H1 (cell line): Measurements from ENCODE around the gene SLC17A1. TPM values are rescaled to one million over a fixed set of nuclear protein-coding genes. Genes with fewer than 3 reads are reported as not detected.

Experiments used
- CTCF ChIA-PET: fragments of 300-600 bp; sonication (Branson Sonifier 250); formaldehyde crosslinking; loops from one replicate; lab custom pipeline; 2021; ENCODE audit not compliant: partially characterized antibody; lab: Charles Lee
- POLR2A ChIA-PET: fragments of 300-600 bp; sonication (Branson Sonifier 250); formaldehyde crosslinking; loops from one replicate; lab custom pipeline; 2021; ENCODE audit warnings: inconsistent platforms; ENCODE audit not compliant: partially characterized antibody; lab: Charles Lee
- DNase-seq, 2 experiments: peaks; one replicate each; pipeline versions ENCODE4 v3.0.0 to v3.0.0-alpha.2; 2010 to 2022; ENCODE audit warnings: low spot score in 2 of 2, low read depth in 1 of 2, mixed read lengths in 1 of 2
- FAIRE-seq: peaks from 2 replicates; lab custom pipeline; 2011; peaks lifted over from hg19 to GRCh38; lab: Jason Lieb, UNC
- H2AFZ ChIP-seq: 2 replicates; pipeline ENCODE4 v1.8.1; 2012; ENCODE audit warnings: low read length, inconsistent platforms
- H2AK5ac ChIP-seq: 2 replicates; pipeline ENCODE4 v1.6.1; 2013; ENCODE audit warnings: low read depth, low read length
- H2BK120ac ChIP-seq: replicated peaks from 2 replicates; pipeline ENCODE3; 2013; ENCODE audit warnings: low read depth, low read length, inconsistent platforms
- H2BK12ac ChIP-seq: 2 replicates; pipeline ENCODE4 v1.6.1; 2013; ENCODE audit warnings: low read depth, low read length
- H2BK15ac ChIP-seq: 2 replicates; pipeline ENCODE4 v1.6.1; 2013; ENCODE audit warnings: low read length
- H2BK20ac ChIP-seq: 2 replicates; pipeline ENCODE4 v1.6.1; 2013; ENCODE audit warnings: low read length
- H2BK5ac ChIP-seq: 2 replicates; pipeline ENCODE4 v1.6.1; 2013; ENCODE audit warnings: low read depth, low read length
- H3K14ac ChIP-seq: 2 replicates; pipeline ENCODE4 v1.6.1; 2013; ENCODE audit warnings: inconsistent platforms; ENCODE audit not compliant: insufficient read length
- H3K18ac ChIP-seq: 2 replicates; pipeline ENCODE4 v1.6.1; 2013; ENCODE audit warnings: low read length; ENCODE audit errors: extremely low read depth
- H3K23ac ChIP-seq: 2 replicates; pipeline ENCODE4 v1.6.1; 2013; ENCODE audit warnings: inconsistent platforms; ENCODE audit not compliant: insufficient read length
- H3K23me2 ChIP-seq: 2 replicates; pipeline ENCODE4 v1.6.1; 2013; ENCODE audit warnings: low read depth, low read length
- H3K27ac ChIP-seq: 2 replicates; pipeline ENCODE4 v1.6.1; 2011; ENCODE audit warnings: low read depth, low read length, inconsistent platforms
- H3K27me3 ChIP-seq, 4 experiments: replicated peaks in 1 of 4; 1 replicate in 1 of 4; 2 replicates in 3 of 4; pipeline versions ENCODE4 v1.6.1 to v1.8.1; 2011 to 2013; ENCODE audit warnings: low read length in 3 of 4, mild to moderate bottlenecking in 3 of 4, inconsistent platforms in 2 of 4, mixed read lengths in 2 of 4, moderate library complexity in 1 of 4; ENCODE audit not compliant: control insufficient read depth in 3 of 4, insufficient read depth in 3 of 4; ENCODE audit errors: extremely low read depth in 1 of 4
- H3K36me3 ChIP-seq, 4 experiments: 2 replicates each; pipeline versions ENCODE4 v1.6.1 to v1.8.1; 2011 to 2013; ENCODE audit warnings: mild to moderate bottlenecking in 4 of 4, low read length in 3 of 4, moderate library complexity in 2 of 4, control low read depth in 1 of 4, inconsistent platforms in 1 of 4; ENCODE audit not compliant: insufficient read depth in 4 of 4, control insufficient read depth in 2 of 4
- H3K4ac ChIP-seq: replicated peaks from 2 replicates; pipeline ENCODE3; 2013; ENCODE audit warnings: low read length, low read depth, mixed read lengths, inconsistent platforms; ENCODE audit not compliant: insufficient read length
- H3K4me1 ChIP-seq, 4 experiments: replicated peaks in 1 of 4; 1 replicate in 1 of 4; 2 replicates in 3 of 4; pipeline versions ENCODE4 v1.6.1 to v1.8.1; 2011 to 2013; ENCODE audit warnings: low read length in 3 of 4, inconsistent platforms in 2 of 4, mixed read lengths in 1 of 4; ENCODE audit not compliant: insufficient read depth in 4 of 4, control insufficient read depth in 3 of 4
- H3K4me2 ChIP-seq, 2 experiments: 2 replicates each; pipeline versions ENCODE4 v1.6.1 to v1.8.1; 2011 to 2013; ENCODE audit warnings: low read depth in 2 of 2, low read length in 2 of 2, control low read depth in 1 of 2, inconsistent platforms in 1 of 2, mild to moderate bottlenecking in 1 of 2; ENCODE audit not compliant: insufficient read depth in 1 of 2
- H3K4me3 ChIP-seq, 4 experiments: fragments of 200-600, 300-600 bp in 1 of 4; sonication (generic), shearing (Covaris generic), sonication (Bioruptor Twin) in 1 of 4; 2 replicates each; pipeline versions ENCODE4 v1.5.1 to v1.8.1; 2011 to 2016; ENCODE audit warnings: low read length in 4 of 4, low read depth in 3 of 4, control low read depth in 2 of 4, inconsistent platforms in 2 of 4, mild to moderate bottlenecking in 2 of 4, mixed read lengths in 1 of 4, moderate library complexity in 1 of 4; ENCODE audit not compliant: insufficient read depth in 2 of 4; ENCODE audit errors: extremely low read depth in 1 of 4
- H3K56ac ChIP-seq: replicated peaks from 2 replicates; pipeline ENCODE3; 2013; ENCODE audit warnings: low read depth, mild to moderate bottlenecking, mixed read lengths, low read length, inconsistent platforms; ENCODE audit not compliant: insufficient read length
- H3K79me1 ChIP-seq: 2 replicates; pipeline ENCODE4 v1.6.1; 2013; ENCODE audit warnings: low read depth, low read length, control low read depth
- H3K79me2 ChIP-seq, 2 experiments: 2 replicates each; pipeline versions ENCODE4 v1.6.1 to v1.8.1; 2012 to 2013; ENCODE audit warnings: low read length in 2 of 2, mild to moderate bottlenecking in 2 of 2, inconsistent platforms in 1 of 2; ENCODE audit not compliant: insufficient read depth in 2 of 2, control insufficient read depth in 1 of 2
- H3K9ac ChIP-seq, 4 experiments: replicated peaks in 1 of 4; 1 replicate in 1 of 4; 2 replicates in 3 of 4; pipeline versions ENCODE4 v1.6.1 to v1.8.1; 2011 to 2013; ENCODE audit warnings: low read depth in 3 of 4, low read length in 3 of 4, control low read depth in 2 of 4, mild to moderate bottlenecking in 2 of 4, moderate library complexity in 2 of 4, inconsistent platforms in 1 of 4; ENCODE audit errors: extremely low read depth in 1 of 4
- H3K9me3 ChIP-seq, 2 experiments: 2 replicates each; pipeline versions ENCODE4 v1.6.1 to v1.8.1; 2012 to 2013; ENCODE audit warnings: mild to moderate bottlenecking in 2 of 2, moderate library complexity in 2 of 2, control low read depth in 1 of 2, inconsistent platforms in 1 of 2, low read depth in 1 of 2, low read length in 1 of 2, mixed read lengths in 1 of 2; ENCODE audit not compliant: insufficient read depth in 2 of 2
- H4K20me1 ChIP-seq, 2 experiments: replicated peaks in 1 of 2; 2 replicates each; pipeline versions ENCODE3 to v1.8.1; 2011 to 2013; ENCODE audit warnings: inconsistent platforms in 2 of 2, low read length in 2 of 2, mild to moderate bottlenecking in 1 of 2; ENCODE audit not compliant: insufficient read depth in 2 of 2, control insufficient read depth in 1 of 2
- H4K5ac ChIP-seq: 2 replicates; pipeline ENCODE4 v1.6.1; 2013; ENCODE audit warnings: low read length, low read depth, mixed read lengths, inconsistent platforms; ENCODE audit not compliant: insufficient read length
- H4K8ac ChIP-seq: 2 replicates; pipeline ENCODE4 v1.8.0; 2013; ENCODE audit warnings: mild to moderate bottlenecking, moderate library complexity, low read length, inconsistent platforms; ENCODE audit not compliant: insufficient read depth; ENCODE audit errors: extremely low read depth
- H4K91ac ChIP-seq: replicated peaks from 2 replicates; pipeline ENCODE3; 2013; ENCODE audit warnings: low read length, mixed read lengths, inconsistent platforms; ENCODE audit not compliant: insufficient read length
- CBX8 ChIP-seq: fragments of 300-800, 300-1000 bp; sonication (generic); IDR thresholded peaks from 2 replicates; pipeline ENCODE4 v1.7.1; 2016; ENCODE audit warnings: low read depth, low read length, borderline replicate concordance
- KDM5A ChIP-seq: fragments of 200-600 bp; IDR thresholded peaks from 2 replicates; pipeline ENCODE4 v1.7.1; 2012; ENCODE audit warnings: mild to moderate bottlenecking, low read length, inconsistent platforms, mixed read lengths
- NANOG ChIP-seq: IDR thresholded peaks from 2 replicates; pipeline ENCODE4 v1.6.1; 2011; ENCODE audit warnings: low read length, low read depth, mild to moderate bottlenecking, inconsistent platforms; ENCODE audit not compliant: insufficient read depth, poor library complexity, severe bottlenecking
- POLR2A ChIP-seq, 2 experiments: IDR thresholded peaks; 1 replicate in 1 of 2; 2 replicates in 1 of 2; pipeline ENCODE4 v1.6.1; 2011; ENCODE audit warnings: low read depth in 2 of 2, low read length in 2 of 2, mild to moderate bottlenecking in 2 of 2; ENCODE audit errors: control extremely low read depth in 1 of 2
- SAP30 ChIP-seq: fragments of 300-600 bp; sonication (generic); IDR thresholded peaks from 2 replicates; pipeline ENCODE4 v1.7.1; 2012; ENCODE audit warnings: low read length, moderate library complexity, mild to moderate bottlenecking, inconsistent platforms; ENCODE audit not compliant: insufficient read depth, insufficient replicate concordance
- TAF1 ChIP-seq: IDR thresholded peaks from 2 replicates; pipeline ENCODE4 v1.6.1; 2011; ENCODE audit warnings: mild to moderate bottlenecking, low read depth, low read length
- TAF7 ChIP-seq: optimal IDR thresholded peaks from 2 replicates; pipeline ENCODE3; 2011; ENCODE audit warnings: low read depth, mild to moderate bottlenecking, inconsistent platforms, low read length, moderate library complexity, borderline replicate concordance
- TBP ChIP-seq: IDR thresholded peaks from 2 replicates; pipeline ENCODE4 v1.6.1; 2011; ENCODE audit warnings: low read depth, low read length, improper control_type of control experiment
- TEAD4 ChIP-seq: IDR thresholded peaks from 2 replicates; pipeline ENCODE4 v1.6.1; 2012; ENCODE audit warnings: low read depth, low read length, inconsistent platforms, mixed read lengths
- ZNF274 ChIP-seq: IDR thresholded peaks from 2 replicates; pipeline ENCODE4 v1.7.0; 2012; ENCODE audit warnings: low read length, borderline replicate concordance; ENCODE audit errors: extremely low read depth
- WGBS, 2 experiments: shearing (Covaris generic) in 1 of 2; methylation state at CpG; one replicate each; pipeline versions ENCODE4 v1.1.6 to v1.1.7; 2013 to 2015; ENCODE audit warnings: low lambda C conversion rate in 2 of 2, mixed read lengths in 2 of 2, inconsistent platforms in 1 of 2, low coverage in 1 of 2, missing lambda C conversion rate in 1 of 2; ENCODE audit not compliant: insufficient replicate concordance in 2 of 2, insufficient coverage in 1 of 2, insufficient read length in 1 of 2; ENCODE audit errors: extremely low coverage in 1 of 2, missing lambda C conversion rate in 1 of 2; 5-methylcytosine and 5-hydroxymethylcytosine counted together
- polyA plus RNA-seq, 7 experiments: library from polyadenylated mRNA; depleted of rRNA in 3 of 7; stranded (reverse) in 5 of 7; unstranded in 2 of 7; fragments of >200 nt in 5 of 7; fragments of 200-250 nt in 2 of 7; gene quantifications; 1 replicate in 5 of 7; 2 replicates in 1 of 7; 4 replicates in 1 of 7; pipeline versions ENCODE4 v1.2.1 to v1.2.3, GENCODE V29; 2011 to 2013; ENCODE audit warnings: missing spikeins in 2 of 7, mixed read lengths in 2 of 7
- total RNA-seq: library from RNA; stranded (reverse); fragmentation: NEBNext Ultra II Directional; extraction: Animal tissue kit (Norgen Biotek cat#: 25700); gene quantifications from 2 replicates; pipeline ENCODE4 v1.2.1, GENCODE V29; 2021
- TF ChIP-seq, protein P1 (sequence below), 3 experiments: IDR thresholded peaks; 1 replicate in 2 of 3; 2 replicates in 1 of 3; pipeline versions ENCODE4 v1.5.1 to v1.6.1; 2011; ENCODE audit warnings: low read length in 3 of 3, mild to moderate bottlenecking in 3 of 3, inconsistent platforms in 2 of 3, low read depth in 1 of 3, moderate library complexity in 1 of 3; ENCODE audit not compliant: insufficient read depth in 1 of 3; ENCODE audit errors: control extremely low read depth in 1 of 3
- TF ChIP-seq, protein P2 (sequence below): IDR thresholded peaks from 2 replicates; pipeline ENCODE4 v1.6.1; 2012; ENCODE audit warnings: inconsistent platforms

Gene SLC17A1
- total and polyA plus RNA-seq, 2 of the 8 experiments (the other 6 are each of a cell fraction or from before 2014, with no cell fraction given), result not detected

DNA sequence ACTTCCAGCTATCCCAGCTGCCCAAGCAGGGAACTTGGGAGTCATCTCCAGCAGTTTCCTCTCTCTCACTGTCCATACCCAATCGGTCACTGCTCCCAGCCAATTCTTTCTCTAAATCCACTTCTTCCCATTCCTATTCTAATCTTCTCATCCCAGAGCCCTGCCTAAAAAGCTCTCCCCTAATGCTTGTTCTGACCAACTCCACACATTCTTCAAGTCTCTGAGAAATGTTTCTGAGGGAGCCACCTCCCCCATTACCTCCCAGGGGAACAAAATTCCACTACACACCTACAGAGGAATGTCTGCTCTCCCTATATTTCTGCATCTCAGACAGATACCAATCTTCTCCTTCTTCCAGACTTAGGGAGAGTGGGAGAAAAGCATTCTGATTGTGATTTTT, 63.3 kb downstream of the SLC17A1 start:
- H2BK12ac ChIP-seq, result no peak overlapping the region
- H3K4me1 ChIP-seq, result no peaks in the 10 kb centered on the region
- no peaks in the 10 kb centered on the region for H3K36me3 ChIP-seq
- H3K9me3 ChIP-seq, result no peaks in the 10 kb centered on the region
- no peak overlapping the region for H3K4me3 ChIP-seq
- H3K79me2 ChIP-seq, result no peaks in the 10 kb centered on the region
- no peak overlapping the region for H2AFZ ChIP-seq
- no peak overlapping the region for H3K9ac ChIP-seq
- no peak overlapping the region for H3K14ac ChIP-seq
- no peaks in the 10 kb centered on the region for H4K20me1 ChIP-seq
- H2BK120ac ChIP-seq, result no peak overlapping the region
- FAIRE-seq, result no peak
- H3K18ac ChIP-seq, result no peak overlapping the region
- H3K4me2 ChIP-seq, result no peak overlapping the region
- H2AK5ac ChIP-seq, result no peak overlapping the region
- H3K23ac ChIP-seq, result no peak overlapping the region
- no peak overlapping the region for H2BK5ac ChIP-seq
- no peak for DNase-seq
- POLR2A ChIA-PET, result interaction anchor here (1.6 kb wide), 1 partner anchor 258 kb away, joined by 3 read pairs; no protein-coding TSS in a partner anchor
- H3K23me2 ChIP-seq, result no peaks in the 10 kb centered on the region
- no peaks in the 10 kb centered on the region for H3K27me3 ChIP-seq
- no peaks in the 10 kb centered on the region for H3K79me1 ChIP-seq
- no peak overlapping the region for H2BK15ac ChIP-seq
- H3K27ac ChIP-seq, result no peak overlapping the region
- H4K91ac ChIP-seq, result no peak overlapping the region
- H3K56ac ChIP-seq, result no peak overlapping the region
- 87 to 100% methylated on average over 1 of the region's 1 CpG for WGBS, 2 experiments
- no peak overlapping the region for H2BK20ac ChIP-seq
- CTCF ChIA-PET, result interaction anchor here (2.0 kb wide), 1 partner anchor 19 kb away, joined by 7 read pairs; no protein-coding TSS in a partner anchor
- H4K8ac ChIP-seq, result no peak overlapping the region
- no peak overlapping the region for H4K5ac ChIP-seq
- H3K4ac ChIP-seq, result no peak overlapping the region
- TF ChIP-seq SAP30, result no peak
- no peak for TF ChIP-seq ZNF274
- TF ChIP-seq TAF7, result no peak
- TF ChIP-seq TBP, result no peak
- no peak for TF ChIP-seq TEAD4
- no peak for TF ChIP-seq KDM5A
- no peak for TF ChIP-seq CBX8
- TF ChIP-seq, protein P1, sequence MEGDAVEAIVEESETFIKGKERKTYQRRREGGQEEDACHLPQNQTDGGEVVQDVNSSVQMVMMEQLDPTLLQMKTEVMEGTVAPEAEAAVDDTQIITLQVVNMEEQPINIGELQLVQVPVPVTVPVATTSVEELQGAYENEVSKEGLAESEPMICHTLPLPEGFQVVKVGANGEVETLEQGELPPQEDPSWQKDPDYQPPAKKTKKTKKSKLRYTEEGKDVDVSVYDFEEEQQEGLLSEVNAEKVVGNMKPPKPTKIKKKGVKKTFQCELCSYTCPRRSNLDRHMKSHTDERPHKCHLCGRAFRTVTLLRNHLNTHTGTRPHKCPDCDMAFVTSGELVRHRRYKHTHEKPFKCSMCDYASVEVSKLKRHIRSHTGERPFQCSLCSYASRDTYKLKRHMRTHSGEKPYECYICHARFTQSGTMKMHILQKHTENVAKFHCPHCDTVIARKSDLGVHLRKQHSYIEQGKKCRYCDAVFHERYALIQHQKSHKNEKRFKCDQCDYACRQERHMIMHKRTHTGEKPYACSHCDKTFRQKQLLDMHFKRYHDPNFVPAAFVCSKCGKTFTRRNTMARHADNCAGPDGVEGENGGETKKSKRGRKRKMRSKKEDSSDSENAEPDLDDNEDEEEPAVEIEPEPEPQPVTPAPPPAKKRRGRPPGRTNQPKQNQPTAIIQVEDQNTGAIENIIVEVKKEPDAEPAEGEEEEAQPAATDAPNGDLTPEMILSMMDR (IDR thresholded peaks at IDR 0.05; ENCODE audit: control extremely low read depth in 1 of 3, insufficient read depth in 1 of 3, low read depth in 1 of 3, low read length in 3 of 3), result no peak
- no peak for TF ChIP-seq TAF1
- no peak for TF ChIP-seq NANOG
- TF ChIP-seq, protein P2, sequence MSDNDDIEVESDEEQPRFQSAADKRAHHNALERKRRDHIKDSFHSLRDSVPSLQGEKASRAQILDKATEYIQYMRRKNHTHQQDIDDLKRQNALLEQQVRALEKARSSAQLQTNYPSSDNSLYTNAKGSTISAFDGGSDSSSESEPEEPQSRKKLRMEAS, result no peak
- TF ChIP-seq POLR2A (IDR thresholded peaks at IDR 0.05; ENCODE audit: control extremely low read depth in 1 of 2, low read depth in 2 of 2, low read length in 2 of 2), result no peak
